ENCODE measurements around the gene RNF181.
"Not testable (repeated sequence)": the region's sequence is repeated elsewhere in the genome, so short reads cannot be mapped to it uniquely, and the experiment has no call there.

RNF181 gene

DNA sequence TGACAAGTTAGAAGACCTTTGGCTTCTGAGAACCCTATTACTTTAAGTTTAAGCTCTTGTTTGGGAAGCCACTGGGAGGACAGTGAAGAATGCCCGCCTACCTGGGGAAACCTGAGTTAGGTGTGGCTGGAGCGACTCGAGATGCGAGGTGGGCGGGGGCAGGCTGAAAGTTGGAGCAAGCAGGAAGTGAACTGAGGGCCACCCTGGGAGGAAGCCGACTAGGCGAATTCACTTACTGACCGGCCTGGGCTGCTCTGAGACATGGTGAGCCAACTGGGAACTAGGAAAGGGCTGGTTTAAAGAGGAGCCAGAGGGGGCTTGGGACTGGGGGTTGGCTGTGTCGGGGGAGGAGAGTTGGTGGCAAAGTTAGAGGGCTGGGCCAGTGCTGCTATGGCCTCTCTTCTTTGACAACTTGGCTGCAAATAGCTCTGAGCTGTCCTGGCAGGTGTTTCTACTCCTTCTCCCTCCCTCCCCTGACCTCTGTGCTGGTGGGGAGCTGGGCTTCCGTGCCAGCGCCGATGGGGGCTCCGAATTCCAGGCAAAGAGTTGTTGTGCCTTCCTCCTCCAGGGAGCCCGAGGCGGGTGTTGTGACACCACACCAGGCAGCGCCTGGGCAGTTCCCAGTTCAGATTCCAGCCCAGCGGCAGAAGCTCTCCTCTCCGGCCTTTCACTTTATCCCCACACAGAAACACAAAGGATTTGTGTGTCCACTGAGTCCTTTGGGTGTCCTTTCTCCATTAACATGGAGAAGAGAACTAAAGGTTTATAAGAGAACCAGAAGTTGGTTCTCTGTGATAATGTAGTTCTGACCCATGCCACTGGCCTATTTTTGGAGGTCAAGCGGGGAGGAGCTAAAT is 17.9 kb upstream of the RNF181 start, which contains the start of gene VAMP8:
VAMP8 (plus strand) TSS at position 201 of the 857 bp plus-strand sequence; CDS start at position 262, 61 bp downstream.
- DNase-seq, result peak; percentile 65

DNA sequence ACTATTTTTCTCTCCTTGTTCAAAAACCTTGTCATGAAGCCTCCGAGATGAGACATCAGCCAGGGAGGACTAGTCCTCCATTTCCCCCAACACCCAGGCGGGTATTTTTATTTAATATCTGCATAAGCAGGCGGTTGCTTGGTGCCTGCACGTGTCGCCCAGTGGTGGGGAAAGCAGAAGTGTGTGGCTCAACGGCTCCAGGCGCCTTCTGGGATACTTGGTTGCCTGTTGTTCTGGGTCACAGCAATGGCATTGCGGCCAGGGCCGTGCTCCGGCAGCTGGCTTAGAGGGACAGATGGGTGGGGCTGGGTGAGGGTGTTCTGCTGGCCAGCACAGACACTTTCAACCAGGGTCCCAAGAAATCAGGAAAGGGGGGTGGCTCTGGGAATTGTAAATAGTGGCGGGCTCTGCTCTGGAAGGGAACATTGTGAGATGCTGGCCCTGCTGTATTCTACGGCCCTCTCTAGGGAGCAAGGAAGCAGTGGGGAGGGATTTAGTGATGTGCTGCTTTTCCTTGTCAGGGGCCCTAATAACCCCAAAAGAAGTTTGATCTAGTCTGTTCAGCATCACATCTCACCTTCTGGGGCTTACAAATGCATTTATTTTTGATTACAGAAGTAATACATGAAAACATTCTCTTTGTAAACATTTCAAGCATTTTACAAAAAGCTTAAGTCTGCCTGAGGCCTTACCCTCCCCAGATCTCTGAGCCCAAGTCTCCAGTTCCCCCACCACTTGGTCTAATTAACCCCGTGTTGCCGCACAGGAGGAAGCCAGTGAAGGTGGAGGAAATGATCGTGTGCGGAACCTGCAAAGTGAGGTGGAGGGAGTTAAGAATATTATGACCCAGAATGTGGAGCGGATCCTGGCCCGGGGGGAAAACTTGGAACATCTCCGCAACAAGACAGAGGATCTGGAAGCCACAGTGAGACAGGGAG is 17.0 kb upstream of the RNF181 start:
- DNase-seq, result no peak

- DNase-seq, result no peak
Observed at GRCh38 chr2:85579266-85579935, 16.1 kb upstream of the RNF181 start.

- no peak for DNase-seq
Observed at GRCh38 chr2:85580206-85580605, 15.3 kb upstream of the RNF181 start.

DNA sequence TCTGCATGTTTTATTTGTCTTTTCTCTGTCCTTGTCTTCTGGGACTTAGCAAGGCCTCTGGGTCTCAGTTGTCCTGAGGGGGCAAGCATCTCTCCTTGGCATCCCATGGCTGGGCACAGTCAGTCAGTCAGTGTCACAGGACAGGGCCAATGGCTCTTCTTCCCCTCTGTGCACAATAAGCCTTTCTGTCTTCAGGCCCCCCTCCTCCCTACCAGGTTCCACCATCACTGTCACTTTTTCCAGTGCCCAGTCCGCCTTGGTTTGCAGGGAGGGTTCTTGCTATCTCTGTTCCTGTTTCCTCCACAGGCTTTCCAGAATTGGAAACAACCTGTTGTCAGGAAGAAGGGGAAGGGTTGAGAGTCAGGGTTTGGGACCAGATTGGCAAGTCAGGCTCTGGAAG is 13.1 kb upstream of the RNF181 start:
- no peak for DNase-seq

GRCh38 chr2:85583667-85584353 is 11.7 kb upstream of the RNF181 start:
- DNase-seq, result no peak

DNA sequence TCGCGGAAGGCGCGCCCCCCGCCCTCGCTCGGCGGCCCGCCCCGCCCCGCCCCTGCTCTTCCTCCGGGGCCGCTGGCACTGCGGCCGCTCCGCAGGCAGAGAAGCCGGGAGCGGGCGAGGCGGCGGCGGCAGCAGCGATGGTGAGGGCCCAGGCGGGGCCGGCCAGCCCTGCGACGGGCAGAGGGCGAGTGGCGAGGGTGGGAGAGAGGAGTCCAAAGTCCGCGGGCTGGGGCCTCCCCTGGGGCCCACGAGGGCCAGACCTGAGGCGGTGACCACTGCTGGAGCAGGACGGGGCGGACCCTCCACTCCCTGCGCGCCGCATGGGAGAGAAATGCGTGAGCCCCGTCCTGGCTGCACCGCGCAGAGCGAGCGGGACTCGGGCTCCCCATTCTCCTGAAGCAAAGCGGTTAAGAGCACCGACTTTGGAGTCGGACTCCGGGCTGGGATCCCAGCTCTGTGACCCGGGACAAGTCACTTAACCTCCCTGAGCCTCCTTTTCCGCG is 11.1 kb upstream of the RNF181 start, which contains the start of gene VAMP5:
VAMP5 (plus strand) TSS at position 78 of the 503 bp plus-strand sequence; CDS start at position 138, 60 bp downstream.
- peak; percentile 54 for DNase-seq

DNA sequence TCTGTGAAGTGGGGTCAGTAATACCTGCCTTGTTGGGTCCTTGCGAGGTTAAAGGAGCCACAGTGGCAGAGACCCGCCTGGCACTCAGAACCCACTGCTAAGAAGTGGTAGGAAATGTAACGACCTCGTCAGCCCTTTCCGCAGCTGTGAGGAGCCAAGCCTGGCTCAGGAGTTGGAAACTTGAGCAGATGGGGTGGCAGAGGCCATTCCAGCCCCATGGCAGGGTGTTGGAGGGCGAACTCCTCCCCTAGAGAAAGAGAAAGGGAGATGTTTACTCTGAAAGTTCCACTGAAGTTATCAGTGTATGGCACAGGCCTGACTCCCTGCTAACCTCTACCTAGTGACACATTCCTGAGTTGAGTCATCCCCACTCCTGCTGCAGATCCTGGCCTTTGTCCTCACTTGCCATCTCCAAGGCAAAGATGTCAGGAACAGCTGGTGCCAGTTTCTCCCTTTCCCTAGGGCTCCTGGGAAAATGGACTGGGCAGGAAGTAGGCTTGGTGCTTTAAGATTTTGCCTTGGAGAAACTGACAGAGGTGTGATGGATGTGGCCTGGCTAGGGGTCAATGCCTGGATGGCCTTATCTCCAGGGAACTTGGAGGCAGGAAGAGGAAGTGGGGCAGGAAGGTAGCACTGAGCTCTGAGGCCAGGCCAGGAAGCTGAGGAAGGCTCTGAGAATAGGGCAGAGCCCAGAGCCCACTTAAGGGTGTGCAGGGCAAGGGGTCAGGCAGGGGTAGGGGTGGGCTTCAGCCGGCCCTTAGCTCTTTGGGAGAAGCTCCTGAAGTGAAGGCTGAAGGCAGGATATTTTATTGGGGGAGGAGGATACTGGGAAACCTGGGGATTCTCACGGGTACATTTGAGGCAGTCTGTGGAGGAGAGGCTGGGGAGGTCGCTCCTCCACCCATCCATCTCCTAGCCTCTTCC is 10.4 kb upstream of the RNF181 start:
- peak; percentile 48 for DNase-seq

DNA sequence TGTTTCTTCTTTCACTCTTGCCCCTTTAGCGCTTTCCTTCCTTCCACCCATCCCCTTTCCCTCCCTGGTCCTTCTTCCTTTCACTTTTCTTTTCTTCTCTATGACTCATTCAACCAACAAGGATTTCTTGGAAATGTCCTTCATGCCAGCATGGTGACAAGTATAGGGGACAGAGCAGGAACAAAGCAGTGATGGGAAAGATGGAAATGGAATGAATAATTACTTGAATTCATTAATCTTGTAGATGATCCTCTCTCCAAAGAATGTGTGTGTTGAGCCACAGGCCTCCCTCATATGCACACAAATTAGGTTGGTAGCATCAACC is 9.8 kb upstream of the RNF181 start:
- DNase-seq, result no peak

DNA sequence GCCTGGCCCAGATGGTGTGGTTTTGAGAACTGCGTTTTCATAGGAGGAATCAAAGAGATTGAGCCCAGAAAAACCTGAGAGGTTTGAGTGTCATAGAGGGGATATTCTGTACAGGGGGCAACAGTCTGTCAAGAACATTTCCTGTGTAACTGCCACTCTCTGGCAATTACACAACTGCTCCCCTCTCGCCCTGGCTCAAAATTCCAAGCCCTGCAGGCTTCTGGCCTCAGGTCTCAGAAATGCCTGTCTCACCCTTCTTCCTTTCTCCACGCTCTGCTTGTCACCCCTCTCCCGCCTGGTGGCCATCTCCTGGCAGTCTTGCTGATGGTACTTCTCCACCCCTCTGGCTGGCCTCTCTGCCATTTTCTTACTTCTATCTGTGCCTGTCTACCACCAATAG is 7.3 kb upstream of the RNF181 start:
- no peak for DNase-seq

DNA sequence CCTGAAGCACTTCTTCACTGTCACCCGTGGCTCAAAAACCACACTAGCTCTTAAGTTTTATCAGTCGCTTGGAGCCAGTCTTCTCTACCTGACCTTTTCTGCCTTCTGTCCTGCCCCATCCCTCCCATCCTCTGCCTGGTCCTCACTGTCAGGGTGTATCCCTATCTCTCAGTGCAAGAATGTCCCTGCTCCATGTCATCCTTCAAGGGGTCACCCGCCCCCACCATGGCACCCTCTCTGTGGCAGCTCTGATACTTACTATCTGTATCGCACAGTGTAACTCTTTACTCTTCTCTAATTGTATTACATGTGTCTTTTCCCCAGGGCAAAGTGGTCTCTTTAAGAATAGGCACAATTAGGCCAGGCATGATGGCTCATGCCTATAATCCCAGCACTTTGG is 6.9 kb upstream of the RNF181 start:
- no peak for DNase-seq

GRCh38 chr2:85589181-85589580 is 6.4 kb upstream of the RNF181 start:
- no peak for DNase-seq

DNA sequence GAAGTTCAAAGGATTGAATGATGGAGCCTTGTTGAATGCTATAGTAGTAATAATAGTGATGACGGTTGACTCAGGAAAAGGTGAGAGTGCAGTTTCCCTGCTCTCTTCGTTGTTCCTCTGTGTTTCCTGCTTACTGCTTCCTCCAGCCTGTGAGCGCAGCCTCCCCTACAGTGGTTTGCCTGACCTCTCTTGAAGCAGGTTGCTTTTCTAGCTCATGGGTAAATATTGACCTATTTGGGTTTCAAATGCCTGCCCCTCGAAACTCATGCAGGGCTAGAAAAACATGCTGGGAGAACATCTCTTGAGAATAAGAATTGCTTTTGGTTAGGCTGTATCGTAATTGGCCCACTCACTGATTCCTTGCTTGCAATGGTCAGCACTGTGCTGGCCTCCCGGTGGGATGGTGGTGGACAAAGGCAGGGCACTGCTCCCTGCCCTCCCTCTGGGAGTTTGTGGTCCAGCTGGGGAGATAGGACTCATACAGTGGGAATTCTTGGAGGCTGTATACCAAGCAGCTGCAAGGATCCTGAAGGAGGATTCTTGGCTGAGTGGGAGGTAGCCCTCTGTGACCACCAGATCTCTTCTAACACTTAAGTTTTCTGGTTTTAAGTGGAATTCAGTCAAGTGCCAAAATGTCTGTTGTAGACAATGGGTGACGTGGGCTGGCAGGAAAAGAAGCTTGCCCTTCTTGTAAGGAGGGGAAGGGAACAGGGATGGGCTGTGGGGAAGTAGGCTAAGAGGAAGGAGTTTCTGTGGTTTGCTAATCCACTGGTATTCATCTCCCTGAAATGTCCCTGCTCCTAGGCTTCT is 5.4 kb upstream of the RNF181 start:
- no peak for DNase-seq

DNA sequence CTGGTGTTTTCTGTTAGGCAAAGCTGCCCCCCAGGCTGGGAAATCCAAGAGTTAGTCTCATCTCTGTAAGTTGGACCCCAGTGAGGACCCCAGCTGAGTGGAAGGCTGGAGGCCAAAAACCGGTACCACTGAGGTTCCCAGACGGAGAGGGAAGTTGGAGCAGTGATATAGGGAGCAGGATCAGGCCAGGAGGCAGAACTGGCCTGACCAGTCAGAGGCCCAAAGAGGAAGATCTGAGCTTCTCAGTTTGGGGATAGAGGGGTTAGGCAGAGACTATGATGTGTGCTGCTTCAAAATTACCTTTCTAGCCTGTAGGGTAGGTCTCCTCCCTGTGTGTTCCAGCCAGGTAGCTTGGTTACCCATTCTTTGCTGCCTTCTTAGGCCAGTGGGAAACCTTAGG is 4.6 kb upstream of the RNF181 start:
- DNase-seq, result no peak

DNA sequence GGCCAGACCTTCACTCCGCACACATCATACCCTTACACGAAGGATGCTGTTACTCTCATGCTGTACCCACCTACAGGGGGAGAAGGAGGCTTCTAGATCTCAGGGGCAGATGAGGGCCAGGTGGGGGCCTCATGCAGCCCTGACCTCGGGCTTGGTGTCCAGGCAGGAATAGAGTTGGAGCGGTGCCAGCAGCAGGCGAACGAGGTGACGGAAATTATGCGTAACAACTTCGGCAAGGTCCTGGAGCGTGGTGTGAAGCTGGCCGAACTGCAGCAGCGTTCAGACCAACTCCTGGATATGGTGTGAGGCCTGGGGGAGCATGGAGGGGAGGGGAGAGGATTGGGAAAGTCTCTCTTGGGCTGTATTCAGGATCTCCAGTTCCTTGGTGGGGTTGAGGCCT is 4.0 kb upstream of the RNF181 start:
- no peak for DNase-seq

GRCh38 chr2:85592299-85592698 is 3.2 kb upstream of the RNF181 start:
- DNase-seq, result not testable (repeated sequence)

- DNase-seq, result no peak
Observed at GRCh38 chr2:85593023-85593422, 2.5 kb upstream of the RNF181 start.

DNA sequence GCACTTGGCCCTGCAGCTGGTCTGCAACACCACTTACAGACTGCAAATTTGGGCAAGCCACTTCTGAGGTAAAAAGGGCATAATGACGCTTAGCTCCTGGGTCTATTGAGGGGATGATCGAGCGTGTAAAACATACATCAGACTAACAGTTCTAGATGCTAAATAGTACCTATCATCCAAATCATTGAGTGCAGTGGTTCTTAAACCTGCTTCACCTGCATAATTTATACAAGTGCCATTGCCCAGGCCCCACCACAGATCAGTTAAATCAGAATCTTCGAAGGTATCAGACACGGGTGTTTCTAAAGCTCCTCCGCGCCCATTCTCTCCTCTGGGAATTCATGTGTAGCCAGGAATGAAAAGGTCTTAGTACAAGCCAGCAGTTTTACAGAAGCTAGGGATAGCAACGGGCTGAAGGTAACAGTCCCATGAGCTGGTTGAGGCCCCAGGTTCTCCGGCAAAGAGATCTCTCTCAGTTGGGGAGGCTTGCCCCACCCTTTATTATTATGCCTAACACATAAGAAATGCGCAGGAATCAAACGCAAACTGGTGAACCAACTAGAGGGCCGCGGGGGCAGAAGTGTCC is 737 bp upstream of the RNF181 start:
- DNase-seq, result no peak

DNA sequence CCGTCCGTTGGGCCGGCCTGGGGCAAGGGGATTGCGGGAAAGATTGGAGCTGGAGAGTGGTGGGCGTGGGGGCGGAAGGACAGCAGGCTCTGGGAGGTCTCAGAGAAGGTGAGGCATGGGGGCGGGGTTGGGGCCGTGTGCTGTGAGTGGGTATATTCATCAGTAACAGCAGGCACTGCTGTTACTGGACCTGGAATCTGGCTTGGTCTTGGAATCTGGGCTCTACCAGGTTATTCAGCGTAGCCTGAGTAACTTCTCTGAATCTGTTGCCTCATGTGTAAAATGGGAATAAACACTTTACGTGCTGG is 435 bp downstream of the RNF181 start:
- no peak for DNase-seq

GRCh38 chr2:85596486-85597143 is 1.1 kb downstream of the RNF181 start:
- no peak for DNase-seq

Data from activated T-cell treated with anti-CD3 and anti-CD28 coated beads, Interleukin-2, amount 50 U/mL, for 1 hour (primary cell).